Endothelial cell of umbilical vein (primary cell): ENCODE measurements around the gene TSPAN31. TPM values are rescaled to one million over a fixed set of nuclear protein-coding genes. Genes with fewer than 3 reads are reported as not detected.

Experiments used
- BruUV-seq: library from RNA; stranded (reverse); fragments of 400-500 nt; replicated peaks from 2 replicates; lab custom pipeline; 2021; lab: Mats Ljungman, UMichigan
- CTCF ChIA-PET: fragments of 300-600, 350-600 bp; sonication (Branson Sonifier 250); formaldehyde crosslinking; loops from one replicate; lab custom pipeline; 2021; ENCODE audit warnings: antibody characterized with exemption, inconsistent platforms; lab: Charles Lee
- POLR2A ChIA-PET: fragments of 300-600, 350-600 bp; sonication (Branson Sonifier 250); formaldehyde crosslinking; loops from one replicate; lab custom pipeline; 2021; ENCODE audit warnings: antibody characterized with exemption, inconsistent platforms; lab: Charles Lee
- DNase-seq: peaks from one replicate; pipeline ENCODE4 v3.0.0-alpha.2; 2011; ENCODE audit warnings: low read depth, low spot score
- FAIRE-seq: peaks from 2 replicates; lab custom pipeline; 2011; peaks lifted over from hg19 to GRCh38; lab: Jason Lieb, UNC
- H2AFZ ChIP-seq: 2 replicates; pipeline ENCODE4 v1.6.0; 2012; ENCODE audit warnings: low read depth, low read length, control low read depth, inconsistent platforms
- H3K27ac ChIP-seq: 2 replicates; pipeline ENCODE4 v1.5.1; 2011; ENCODE audit warnings: low read depth, mild to moderate bottlenecking, control low read depth, low read length, moderate library complexity; ENCODE audit not compliant: insufficient read depth
- H3K27me3 ChIP-seq, 2 experiments: 2 replicates each; pipeline versions ENCODE4 v1.6.0 to v1.6.1; 2011; ENCODE audit warnings: low read length in 2 of 2, mixed read lengths in 1 of 2; ENCODE audit not compliant: control insufficient read depth in 2 of 2, insufficient read depth in 2 of 2
- H3K36me3 ChIP-seq, 2 experiments: 2 replicates in 1 of 2; 3 replicates in 1 of 2; pipeline ENCODE4 v1.5.1; 2011; ENCODE audit warnings: low read length in 2 of 2, mild to moderate bottlenecking in 1 of 2, moderate library complexity in 1 of 2; ENCODE audit not compliant: control insufficient read depth in 2 of 2, insufficient read depth in 2 of 2; ENCODE audit errors: extremely low read depth in 1 of 2
- H3K4me1 ChIP-seq: 3 replicates; pipeline ENCODE4 v1.5.1; 2011; ENCODE audit warnings: mild to moderate bottlenecking, low read length; ENCODE audit not compliant: control insufficient read depth, insufficient read depth; ENCODE audit errors: extremely low read depth
- H3K4me2 ChIP-seq: 2 replicates; pipeline ENCODE4 v1.6.1; 2011; ENCODE audit warnings: low read length, control low read depth, mixed read lengths; ENCODE audit not compliant: insufficient read depth
- H3K4me3 ChIP-seq, 3 experiments: fragments of 200-600 bp in 1 of 3; sonication (generic), shearing (Covaris generic) in 1 of 3; replicated peaks in 1 of 3; 2 replicates each; pipeline ENCODE4 v1.5.1; 2011 to 2016; ENCODE audit warnings: control low read depth in 3 of 3, low read length in 3 of 3, mild to moderate bottlenecking in 2 of 3, inconsistent platforms in 1 of 3, low read depth in 1 of 3, moderate library complexity in 1 of 3; ENCODE audit not compliant: insufficient read depth in 1 of 3
- H3K79me2 ChIP-seq: 2 replicates; pipeline ENCODE4 v1.6.0; 2012; ENCODE audit warnings: low read length, inconsistent platforms; ENCODE audit not compliant: control insufficient read depth, insufficient read depth
- H3K9ac ChIP-seq: replicated peaks from 2 replicates; pipeline ENCODE3; 2011; ENCODE audit warnings: low read length, control low read depth; ENCODE audit not compliant: insufficient read depth; ENCODE audit errors: extremely low read depth
- H3K9me1 ChIP-seq: replicated peaks from 3 replicates; pipeline ENCODE4 v1.6.0; 2011; ENCODE audit warnings: mild to moderate bottlenecking, low read length; ENCODE audit not compliant: control insufficient read depth, insufficient read depth; ENCODE audit errors: extremely low read depth
- H3K9me3 ChIP-seq: replicated peaks from 2 replicates; pipeline ENCODE4 v1.5.1; 2012; ENCODE audit warnings: low read length, inconsistent platforms; ENCODE audit not compliant: control insufficient read depth, insufficient read depth
- H4K20me1 ChIP-seq: replicated peaks from 2 replicates; pipeline ENCODE3; 2011; ENCODE audit warnings: mild to moderate bottlenecking, low read length; ENCODE audit not compliant: control insufficient read depth, insufficient read depth; ENCODE audit errors: extremely low read depth
- CTCF ChIP-seq, 2 donors: IDR thresholded peaks; 1 replicate in 1 of 2; 2 replicates in 1 of 2; pipeline ENCODE4 v1.5.1; 2011; ENCODE audit warnings: low read length in 2 of 2, mild to moderate bottlenecking in 2 of 2, moderate library complexity in 2 of 2, control low read depth in 1 of 2, inconsistent platforms in 1 of 2, low read depth in 1 of 2; ENCODE audit not compliant: insufficient read depth in 1 of 2; ENCODE audit errors: extremely low read depth in 1 of 2
- EZH2 ChIP-seq: IDR thresholded peaks from 2 replicates; pipeline ENCODE4 v1.6.1; 2012; ENCODE audit warnings: borderline replicate concordance, low read depth, mild to moderate bottlenecking, moderate library complexity, low read length, inconsistent platforms; ENCODE audit not compliant: severe bottlenecking
- FOS ChIP-seq: IDR thresholded peaks from 2 replicates; pipeline ENCODE4 v1.6.1; 2011; ENCODE audit warnings: mild to moderate bottlenecking, low read length, moderate library complexity, borderline replicate concordance; ENCODE audit not compliant: insufficient read depth
- GATA2 ChIP-seq: IDR thresholded peaks from 2 replicates; pipeline ENCODE4 v1.7.0; 2011; ENCODE audit warnings: low read depth, mild to moderate bottlenecking, moderate library complexity, mixed read lengths, low read length; ENCODE audit not compliant: insufficient read length, insufficient read depth
- JUN ChIP-seq: IDR thresholded peaks from 2 replicates; pipeline ENCODE4 v1.6.1; 2011; ENCODE audit warnings: borderline replicate concordance, low read depth; ENCODE audit not compliant: insufficient read length, insufficient read depth
- MAX ChIP-seq: IDR thresholded peaks from 2 replicates; pipeline ENCODE4 v1.6.1; 2011; ENCODE audit not compliant: insufficient read depth, insufficient read length
- MYC ChIP-seq: IDR thresholded peaks from one replicate; pipeline ENCODE4 v1.6.1; 2011; ENCODE audit warnings: mild to moderate bottlenecking, low read depth, low read length
- POLR2A ChIP-seq: IDR thresholded peaks from 2 replicates; pipeline ENCODE4 v1.6.1; 2012; ENCODE audit warnings: low read depth, mild to moderate bottlenecking, control low read depth, low read length
- POLR2AphosphoS5 ChIP-seq: IDR thresholded peaks from 2 replicates; pipeline ENCODE4 v1.6.1; 2012; ENCODE audit warnings: low read depth, mild to moderate bottlenecking, control low read depth, low read length, moderate library complexity; ENCODE audit not compliant: insufficient read depth
- dilution Hi-C: fragments of 300-500 bp; cut with MboI; formaldehyde crosslinking; loops from one replicate; pipeline ENCODE4 v1.15.0; 2019; ENCODE audit warnings: low sequenced_read_pairs; ENCODE audit not compliant: extremely low pct_ligation_motif_present
- intact Hi-C: fragments of 100-400 bp; cut with micrococcal nuclease; formaldehyde crosslinking; loops from one replicate; pipeline ENCODE4 v1.10.0; 2022
- polyA plus RNA-seq, 4 experiments: library from polyadenylated mRNA; depleted of rRNA in 3 of 4; stranded (reverse) in 3 of 4; unstranded in 1 of 4; fragments of >200 nt; gene quantifications; 2 replicates each; pipeline versions ENCODE4 v1.2.1 to v1.2.3, GENCODE V29; 2011 to 2012; ENCODE audit warnings: missing spikeins in 1 of 4
- total RNA-seq: library from RNA; stranded (reverse); gene quantifications from 2 replicates; pipeline ENCODE4 v1.2.3, GENCODE V29; 2021

The TSPAN31 gene
- total and polyA plus RNA-seq, 2 donors (not counting 3 experiments of a cell fraction or from before 2014, with no cell fraction given), result 15.0 to 43.9 TPM

GRCh38 chr12:57775563-57776246 lies 30.9 kb downstream of the TSPAN31 start:
- no peak for FAIRE-seq
- Histone ChIP-seq H3K79me2 (peaks cover 2% of the 10 kb centered on the region), H3K4me1 (peaks cover 13% of the 10 kb centered on the region), H2AFZ (no peak overlapping the region), H3K27me3 (no peaks in the 10 kb centered on the region), H3K4me3 (no peak overlapping the region), H3K9me1 (no peaks in the 10 kb centered on the region), H3K27ac (no peak overlapping the region), H3K9me3 (no peaks in the 10 kb centered on the region), H3K4me2 (no peak overlapping the region), H3K9ac (no peak overlapping the region), H4K20me1 (no peaks in the 10 kb centered on the region), H3K36me3 (peaks cover 0 to 3% of the 10 kb centered on the region in 2 experiments)
- dilution Hi-C loops, result no loop called here
- POLR2A ChIA-PET, result no interaction called here
- TF ChIP-seq CTCF (IDR thresholded peaks at IDR 0.05; ENCODE audit: extremely low read depth in 1 of 2, insufficient read depth in 1 of 2, low read depth in 1 of 2, low read length in 2 of 2) (no peak), MYC (no peak), MAX (no peak), FOS (no peak), POLR2A (no peak), EZH2 (no peak), POLR2AphosphoS5 (no peak), JUN (no peak), GATA2 (no peak)
- CTCF ChIA-PET, result interaction anchor here (2.0 to 3.0 kb wide), 2 partner anchors 7 to 19 kb away, joined by 7 to 8 read pairs; partner anchors contain the start of gene TSFM
- no peak for DNase-seq
- BruUV-seq, result no TSS peak
- intact Hi-C loops, result no loop called here
